K562 (cell line): Measurements from ENCODE around the gene RANBP3. TPM values are rescaled to one million over a fixed set of nuclear protein-coding genes. Genes with fewer than 3 reads are reported as not detected.
A peak's percentile ranks its signal among the peaks of the same experiment; 100 is the strongest.

Experiments used
- ARHGAP35 ChIP-seq: fragments of 450-650 bp; IDR thresholded peaks from 2 replicates; pipeline ENCODE4 v1.6.1; 2018; ENCODE audit not compliant: partially characterized antibody
- CBX1 ChIP-seq: sonication (generic); IDR thresholded peaks from 2 replicates; pipeline ENCODE4 v1.6.1; 2016; ENCODE audit warnings: antibody characterized with exemption, low read depth, mild to moderate bottlenecking
- CHD4 ChIP-seq: fragments of 200-600 bp; sonication (generic); IDR thresholded peaks from 3 replicates; pipeline ENCODE4 v1.6.1; 2012; ENCODE audit warnings: low read depth, mild to moderate bottlenecking, mixed read lengths, low read length, inconsistent platforms; ENCODE audit not compliant: insufficient read depth, insufficient replicate concordance, poor library complexity, severe bottlenecking
- CREB1 ChIP-seq, 2 experiments: sonication (generic) in 1 of 2; formaldehyde crosslinking in 1 of 2; IDR thresholded peaks; 2 replicates each; pipeline versions ENCODE4 v1.6.1 to v1.8.0; 2012 to 2022; ENCODE audit warnings: inconsistent platforms in 1 of 2, mild to moderate bottlenecking in 1 of 2, missing genetic modification reagents in 1 of 2, moderate library complexity in 1 of 2
- ELK3 ChIP-seq: fragments of 450-650 bp; formaldehyde crosslinking; IDR thresholded peaks from 2 replicates; pipeline ENCODE4 v1.4.0; 2020; ENCODE audit warnings: mild to moderate bottlenecking
- ETS2 ChIP-seq: IDR thresholded peaks from 2 replicates; pipeline ENCODE4 v1.6.1; 2016; ENCODE audit warnings: borderline replicate concordance, missing genetic modification characterization, mild to moderate bottlenecking, moderate library complexity, missing compliant biosample characterization; ENCODE audit not compliant: poor library complexity, severe bottlenecking
- FOXK2 ChIP-seq, 2 experiments: fragments of 450-650 bp; IDR thresholded peaks in 1 of 2; conservative IDR thresholded peaks in 1 of 2; 2 replicates each; pipeline ENCODE4 v1.6.1; 2016; ENCODE audit warnings: low read depth in 2 of 2, mild to moderate bottlenecking in 1 of 2
- KAT7 ChIP-seq: sonication (generic); formaldehyde crosslinking; IDR thresholded peaks from 2 replicates; pipeline ENCODE4 v1.8.0; 2022; ENCODE audit warnings: missing genetic modification reagents, mild to moderate bottlenecking, borderline replicate concordance
- KDM1A ChIP-seq, 2 experiments: fragments of 450-650 bp; IDR thresholded peaks; 2 replicates each; pipeline ENCODE4 v1.6.1; 2016; ENCODE audit warnings: mild to moderate bottlenecking in 2 of 2
- MYC ChIP-seq, 2 experiments: fragments of 250-450 bp in 1 of 2; sonication (Bioruptor Pico) in 1 of 2; IDR thresholded peaks; 2 replicates each; pipeline versions ENCODE4 v1.5.1 to v1.6.1; 2012 to 2021; ENCODE audit warnings: low read depth in 2 of 2, borderline replicate concordance in 1 of 2, improper control_type of control experiment in 1 of 2, low read length in 1 of 2, mild to moderate bottlenecking in 1 of 2, moderate library complexity in 1 of 2
- NCOA4 ChIP-seq: fragments of 450-650 bp; IDR thresholded peaks from 2 replicates; pipeline ENCODE4 v1.6.1; 2018; ENCODE audit warnings: mild to moderate bottlenecking; ENCODE audit not compliant: partially characterized antibody
- PHF20 ChIP-seq: fragments of 450-650 bp; IDR thresholded peaks from 2 replicates; pipeline ENCODE4 v1.6.1; 2018; ENCODE audit not compliant: partially characterized antibody
- PTTG1 ChIP-seq: fragments of 450-650 bp; IDR thresholded peaks from 2 replicates; pipeline ENCODE4 v1.6.1; 2016; ENCODE audit warnings: low read depth, mild to moderate bottlenecking, missing genetic modification characterization, missing compliant biosample characterization
- SREBF2 ChIP-seq: sonication (generic); formaldehyde crosslinking; IDR thresholded peaks from 2 replicates; pipeline ENCODE4 v1.4.0; 2020; ENCODE audit warnings: mild to moderate bottlenecking, missing genetic modification reagents
- STAT6 ChIP-seq: sonication (generic); formaldehyde crosslinking; IDR thresholded peaks from 2 replicates; pipeline ENCODE4 v1.8.1; 2023; ENCODE audit warnings: mild to moderate bottlenecking, missing genetic modification reagents
- TAL1 ChIP-seq: fragments of 450-650 bp; IDR thresholded peaks from 2 replicates; pipeline ENCODE4 v1.6.1; 2016; ENCODE audit warnings: mild to moderate bottlenecking
- TCF7L2 ChIP-seq: fragments of 150-350 bp; IDR thresholded peaks from 2 replicates; pipeline ENCODE4 v1.6.1; 2016; ENCODE audit warnings: low read depth, mild to moderate bottlenecking, low read length, moderate library complexity
- ZBTB8A ChIP-seq: fragments of 450-650 bp; IDR thresholded peaks from 2 replicates; pipeline ENCODE4 v1.6.1; 2018; ENCODE audit warnings: mild to moderate bottlenecking, moderate library complexity; ENCODE audit not compliant: partially characterized antibody
- ZC3H11A ChIP-seq: IDR thresholded peaks from 2 replicates; pipeline ENCODE4 v1.6.1; 2012; ENCODE audit warnings: low read depth, low read length, improper control_type of control experiment
- ZFP91 ChIP-seq: sonication (generic); formaldehyde crosslinking; IDR thresholded peaks from 2 replicates; pipeline ENCODE4 v1.8.0; 2022; ENCODE audit warnings: mild to moderate bottlenecking, missing genetic modification reagents
- ZNF347 ChIP-seq: fragments of 450-650 bp; formaldehyde crosslinking; IDR thresholded peaks from 2 replicates; pipeline ENCODE4 v1.4.0; 2020; ENCODE audit warnings: low read depth, mild to moderate bottlenecking, moderate library complexity
- ZNF717 ChIP-seq: fragments of 250-450 bp; sonication (Bioruptor Pico); IDR thresholded peaks from 2 replicates; pipeline ENCODE4 v1.5.0; 2021
- polyA plus RNA-seq, 8 experiments: library from polyadenylated mRNA; depleted of rRNA in 4 of 8; stranded (reverse) in 5 of 8; unstranded in 3 of 8; fragments of >200 nt; fragmentation: Nextera tagmentation in 2 of 8; fragmentation: Illumina TruSeq in 1 of 8; extraction: Ambion mirVana in 2 of 8; extraction: Trizol in 1 of 8; gene quantifications; 2 replicates each; pipeline versions ENCODE4 v1.2.1 to v1.2.3, GENCODE V29; 2011 to 2014; ENCODE audit warnings: inconsistent platforms in 1 of 8, missing spikeins in 1 of 8
- total RNA-seq, 7 experiments: library from RNA; depleted of rRNA in 6 of 7; stranded (reverse); fragments of >200 nt in 6 of 7; fragmentation: Illumina TruSeq in 2 of 7; extraction: Trizol in 2 of 7; gene quantifications; 2 replicates each; pipeline versions ENCODE4 v1.2.1 to v1.2.3, GENCODE V29; 2011 to 2021; ENCODE audit warnings: low replicate concordance in 1 of 7

RANBP3 gene
- total and polyA plus RNA-seq, 9 of the 15 experiments (the other 6 are each of a cell fraction or from before 2014, with no cell fraction given), result 0.90 to 95.1 (median 63.2) TPM

GRCh38 chr19:5978606-5979552, 939 bp upstream of the RANBP3 start (continued):
- no peak for TF ChIP-seq MYC (IDR thresholded peaks at IDR 0.05; ENCODE audit: low read depth, low read length)
- TF ChIP-seq MYC (CRISPR knock-in tag; IDR thresholded peaks at IDR 0.05; ENCODE audit: borderline replicate concordance, low read depth), result no peak
- peak; percentile 77 to 91 for TF ChIP-seq KDM1A (IDR thresholded peaks at IDR 0.05)
- TF ChIP-seq ZFP91 (CRISPR knock-in tag), result no peak
- peak; percentile 65; the same call in 1 of the 2 replicates for TF ChIP-seq KAT7 (CRISPR knock-in tag)
- TF ChIP-seq PTTG1 (tag), result no peak
- no peak for TF ChIP-seq ARHGAP35
- TF ChIP-seq CBX1, result no peak; the same call in 1 of the 2 replicates
- TF ChIP-seq ZNF717 (CRISPR knock-in tag), result no peak
- no peak for TF ChIP-seq ELK3 (CRISPR knock-in tag)
- no peak for TF ChIP-seq TAL1
- no peak for TF ChIP-seq NCOA4
- TF ChIP-seq TCF7L2, result no peak
- no peak for TF ChIP-seq ZBTB8A
- no peak for TF ChIP-seq SREBF2 (CRISPR knock-in tag)
- no peak for TF ChIP-seq FOXK2 (conservative IDR thresholded peaks at IDR 0.05 in 1 of 2, IDR thresholded peaks at IDR 0.05 in 1 of 2; ENCODE audit: low read depth in 2 of 2)
- no peak for TF ChIP-seq STAT6 (CRISPR knock-in tag)
- TF ChIP-seq CHD4, result peak; percentile 60
- TF ChIP-seq ZC3H11A, result no peak
- no peak for TF ChIP-seq ZNF347 (CRISPR knock-in tag)
- TF ChIP-seq ETS2 (tag), result no peak
- no peak for TF ChIP-seq CREB1 (IDR thresholded peaks at IDR 0.05)
- TF ChIP-seq CREB1 (CRISPR knock-in tag; IDR thresholded peaks at IDR 0.05), result 0 out of 2 replicates have a peak, but pooled peaks have one; percentile 46
- peak; percentile 26 for TF ChIP-seq PHF20
